Keratinocyte (primary cell): Measurements from ENCODE around the gene LTN1. TPM values are rescaled to one million over a fixed set of nuclear protein-coding genes. Genes with fewer than 3 reads are reported as not detected.

ENCODE experiments used
- DNase-seq: peaks from one replicate; pipeline ENCODE4 v3.0.0-alpha.2; 2011; ENCODE audit warnings: low read depth, missing footprints, low spot score
- FAIRE-seq: peaks from 2 replicates; lab custom pipeline; 2011; peaks lifted over from hg19 to GRCh38; lab: Jason Lieb, UNC
- H2AFZ ChIP-seq: 2 replicates; pipeline ENCODE4 v1.6.0; 2012; ENCODE audit warnings: low read length, control low read depth, inconsistent platforms; ENCODE audit not compliant: control insufficient read depth
- H3K27ac ChIP-seq: 2 replicates; pipeline ENCODE4 v1.5.1; 2011; ENCODE audit warnings: low read length; ENCODE audit not compliant: control insufficient read depth, insufficient read depth
- H3K27me3 ChIP-seq: 3 replicates; pipeline ENCODE4 v1.6.0; 2011; ENCODE audit warnings: low read length; ENCODE audit not compliant: control insufficient read depth, insufficient read depth; ENCODE audit errors: extremely low read depth
- H3K36me3 ChIP-seq, 2 experiments: 2 replicates in 1 of 2; 3 replicates in 1 of 2; pipeline ENCODE4 v1.5.1; 2011; ENCODE audit warnings: low read length in 2 of 2, mild to moderate bottlenecking in 1 of 2; ENCODE audit not compliant: control insufficient read depth in 2 of 2, insufficient read depth in 2 of 2; ENCODE audit errors: extremely low read depth in 1 of 2
- H3K4me1 ChIP-seq: 3 replicates; pipeline ENCODE4 v1.5.1; 2011; ENCODE audit warnings: low read length; ENCODE audit not compliant: control insufficient read depth, insufficient read depth; ENCODE audit errors: extremely low read depth
- H3K4me2 ChIP-seq: 3 replicates; pipeline ENCODE4 v1.6.0; 2011; ENCODE audit warnings: low read depth, low read length; ENCODE audit not compliant: control insufficient read depth, insufficient read depth; ENCODE audit errors: extremely low read depth
- H3K4me3 ChIP-seq, 3 experiments: fragments of 200-600 bp in 1 of 3; sonication (generic) in 1 of 3; 2 replicates in 2 of 3; 3 replicates in 1 of 3; pipeline ENCODE4 v1.5.1; 2011 to 2016; ENCODE audit warnings: low read length in 3 of 3, mild to moderate bottlenecking in 3 of 3, control low read depth in 2 of 3, inconsistent platforms in 1 of 3, low read depth in 1 of 3, mixed read lengths in 1 of 3, mixed run types in 1 of 3, moderate library complexity in 1 of 3; ENCODE audit not compliant: control insufficient read depth in 2 of 3, insufficient read depth in 2 of 3; ENCODE audit errors: extremely low read depth in 1 of 3
- H3K79me2 ChIP-seq: 2 replicates; pipeline ENCODE4 v1.6.0; 2012; ENCODE audit warnings: low read length; ENCODE audit not compliant: control insufficient read depth, insufficient read depth
- H3K9ac ChIP-seq: 3 replicates; pipeline ENCODE4 v1.6.0; 2011; ENCODE audit warnings: low read length; ENCODE audit not compliant: control insufficient read depth, insufficient read depth; ENCODE audit errors: extremely low read depth
- H3K9me1 ChIP-seq: 3 replicates; pipeline ENCODE4 v1.6.0; 2011; ENCODE audit warnings: low read length; ENCODE audit not compliant: control insufficient read depth, insufficient read depth; ENCODE audit errors: extremely low read depth
- H3K9me3 ChIP-seq: 2 replicates; pipeline ENCODE4 v1.5.1; 2012; ENCODE audit warnings: low read depth, low read length; ENCODE audit not compliant: control insufficient read depth
- H4K20me1 ChIP-seq: 3 replicates; pipeline ENCODE4 v1.6.0; 2011; ENCODE audit warnings: low read length; ENCODE audit not compliant: control insufficient read depth, insufficient read depth; ENCODE audit errors: extremely low read depth
- EZH2 ChIP-seq: IDR thresholded peaks from one replicate; pipeline ENCODE4 v1.6.1; 2012; ENCODE audit warnings: inconsistent platforms, mild to moderate bottlenecking, low read length, moderate library complexity
- dilution Hi-C: fragments of 300-500 bp; cut with MboI; formaldehyde crosslinking; loops from one replicate; pipeline ENCODE4 v1.7.0; 2020; ENCODE audit warnings: low sequenced_read_pairs; ENCODE audit not compliant: extremely low pct_ligation_motif_present
- polyA plus RNA-seq, 5 experiments: library from polyadenylated mRNA; depleted of rRNA in 3 of 5; stranded (reverse) in 3 of 5; stranded (forward) in 1 of 5; unstranded in 1 of 5; fragments of >200 nt; gene quantifications; 1 replicate in 1 of 5; 2 replicates in 3 of 5; 3 replicates in 1 of 5; pipeline versions ENCODE4 v1.2.1 to v1.2.3, GENCODE V29; 2011 to 2012; ENCODE audit warnings: missing spikeins in 2 of 5, low read depth in 1 of 5, low replicate concordance in 1 of 5
- TF ChIP-seq, protein P1 (sequence below), 3 experiments: IDR thresholded peaks in 1 of 3; conservative IDR thresholded peaks in 1 of 3; optimal IDR thresholded peaks in 1 of 3; 2 replicates in 2 of 3; 3 replicates in 1 of 3; pipeline versions ENCODE3 to v1.5.1; 2011; ENCODE audit warnings: low read length in 3 of 3, mild to moderate bottlenecking in 3 of 3, moderate library complexity in 2 of 3, control low read depth in 1 of 3, inconsistent platforms in 1 of 3; ENCODE audit not compliant: insufficient read depth in 2 of 3; ENCODE audit errors: extremely low read depth in 1 of 3

The LTN1 gene
- polyA plus RNA-seq, 1 donor (not counting 4 experiments of a cell fraction or from before 2014, with no cell fraction given): 15.8 TPM

DNA sequence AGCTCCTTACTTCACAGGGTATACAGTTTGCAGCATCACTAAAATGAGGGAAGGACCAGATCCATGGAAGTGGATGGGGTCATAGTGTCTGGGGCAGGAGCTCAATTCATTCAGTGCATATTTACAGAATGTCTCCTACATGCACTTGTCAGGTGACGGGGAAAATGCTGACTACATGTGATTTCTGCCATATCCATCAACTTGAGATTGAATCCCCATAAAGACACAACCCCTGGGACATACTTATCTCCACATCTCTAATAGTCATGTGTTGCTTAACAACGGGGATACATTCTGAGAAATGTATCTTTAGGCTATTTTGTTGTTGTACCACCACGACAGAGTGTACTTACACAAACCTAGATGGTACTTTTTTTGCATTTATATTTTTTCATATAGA lies 14.5 kb upstream of the LTN1 start:
- peaks cover 0 to 2% of the 10 kb centered on the region in 2 experiments for H3K36me3 ChIP-seq
- no peak for FAIRE-seq

DNA sequence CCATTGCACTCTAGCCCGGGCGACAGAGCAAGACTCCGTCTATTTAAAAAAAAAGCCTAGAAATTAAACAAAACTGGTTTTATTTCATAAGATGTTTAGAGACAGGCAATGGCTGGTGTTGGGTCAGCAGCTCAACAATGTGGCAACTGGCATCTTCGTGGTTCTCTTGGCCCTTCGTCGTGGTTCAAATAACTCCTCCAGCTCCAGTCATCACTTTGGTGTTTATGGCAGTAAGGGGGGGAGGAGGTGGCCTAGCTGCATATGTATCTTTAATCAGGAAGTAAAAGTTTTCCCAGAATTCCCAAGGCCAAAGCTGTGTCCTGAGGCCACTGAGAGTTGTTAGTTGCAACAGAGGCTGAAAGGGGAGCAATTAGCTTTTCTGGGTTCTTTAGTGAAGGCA lies 13.0 kb upstream of the LTN1 start:
- DNase-seq: no peak
- FAIRE-seq: no peak
- dilution Hi-C loops: no loop called here
- no peaks in the 10 kb centered on the region for H3K27me3 ChIP-seq
- no peaks in the 10 kb centered on the region for H3K9me1 ChIP-seq
- H3K4me3 ChIP-seq: no peak overlapping the region
- H3K4me1 ChIP-seq: peaks cover 7% of the 10 kb centered on the region
- peaks cover 0 to 2% of the 10 kb centered on the region in 2 experiments for H3K36me3 ChIP-seq
- TF ChIP-seq, protein P1, sequence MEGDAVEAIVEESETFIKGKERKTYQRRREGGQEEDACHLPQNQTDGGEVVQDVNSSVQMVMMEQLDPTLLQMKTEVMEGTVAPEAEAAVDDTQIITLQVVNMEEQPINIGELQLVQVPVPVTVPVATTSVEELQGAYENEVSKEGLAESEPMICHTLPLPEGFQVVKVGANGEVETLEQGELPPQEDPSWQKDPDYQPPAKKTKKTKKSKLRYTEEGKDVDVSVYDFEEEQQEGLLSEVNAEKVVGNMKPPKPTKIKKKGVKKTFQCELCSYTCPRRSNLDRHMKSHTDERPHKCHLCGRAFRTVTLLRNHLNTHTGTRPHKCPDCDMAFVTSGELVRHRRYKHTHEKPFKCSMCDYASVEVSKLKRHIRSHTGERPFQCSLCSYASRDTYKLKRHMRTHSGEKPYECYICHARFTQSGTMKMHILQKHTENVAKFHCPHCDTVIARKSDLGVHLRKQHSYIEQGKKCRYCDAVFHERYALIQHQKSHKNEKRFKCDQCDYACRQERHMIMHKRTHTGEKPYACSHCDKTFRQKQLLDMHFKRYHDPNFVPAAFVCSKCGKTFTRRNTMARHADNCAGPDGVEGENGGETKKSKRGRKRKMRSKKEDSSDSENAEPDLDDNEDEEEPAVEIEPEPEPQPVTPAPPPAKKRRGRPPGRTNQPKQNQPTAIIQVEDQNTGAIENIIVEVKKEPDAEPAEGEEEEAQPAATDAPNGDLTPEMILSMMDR (optimal IDR thresholded peaks at IDR 0.05 in 1 of 3, IDR thresholded peaks at IDR 0.05 in 1 of 3, conservative IDR thresholded peaks at IDR 0.05 in 1 of 3; ENCODE audit: extremely low read depth in 1 of 3, insufficient read depth in 2 of 3, low read length in 3 of 3): no peak
- TF ChIP-seq EZH2: no peak
- no peaks in the 10 kb centered on the region for H3K9me3 ChIP-seq
- H2AFZ ChIP-seq: no peak overlapping the region
- H3K9ac ChIP-seq: no peak overlapping the region
- H3K4me2 ChIP-seq: no peak overlapping the region
- H3K27ac ChIP-seq: no peak overlapping the region
- no peaks in the 10 kb centered on the region for H4K20me1 ChIP-seq
- no peaks in the 10 kb centered on the region for H3K79me2 ChIP-seq

More for the DNA sequence above, 14.5 kb upstream of the LTN1 start:
- Histone ChIP-seq H3K27ac (no peak overlapping the region), H3K4me1 (peaks cover 7% of the 10 kb centered on the region), H3K9ac (no peak overlapping the region), H3K4me3 (no peak overlapping the region), H3K9me3 (no peaks in the 10 kb centered on the region), H3K79me2 (no peaks in the 10 kb centered on the region), H3K9me1 (no peaks in the 10 kb centered on the region), H4K20me1 (no peaks in the 10 kb centered on the region), H3K27me3 (no peaks in the 10 kb centered on the region), H2AFZ (no peak overlapping the region), H3K4me2 (no peak overlapping the region)
- no peak for TF ChIP-seq EZH2
- TF ChIP-seq, protein P1 (optimal IDR thresholded peaks at IDR 0.05 in 1 of 3, IDR thresholded peaks at IDR 0.05 in 1 of 3, conservative IDR thresholded peaks at IDR 0.05 in 1 of 3; ENCODE audit: extremely low read depth in 1 of 3, insufficient read depth in 2 of 3, low read length in 3 of 3): no peak
- dilution Hi-C loops: no loop called here
- DNase-seq: no peak
